GM23338 (cell line): ENCODE data around the gene C15orf40. TPM values are rescaled to one million over a fixed set of nuclear protein-coding genes. Genes with fewer than 3 reads are reported as not detected.
A peak's percentile ranks its signal among the peaks of the same experiment; 100 is the strongest.

Experiments used
- ATAC-seq: fragments of 200-7000 bp; cut with Tn5 transposase; 3 replicates; pipeline ENCODE4 v1.9.1; 2020
- DNase-seq: peaks from one replicate; pipeline ENCODE4 v3.0.0-alpha.2; 2015; ENCODE audit warnings: low spot score
- H2AFZ ChIP-seq: fragments of 200-600 bp; sonication (generic); 2 replicates; pipeline ENCODE4 v1.8.0; 2016; ENCODE audit warnings: antibody characterized with exemption, mild to moderate bottlenecking, moderate library complexity
- H3F3A ChIP-seq: fragments of 200-600 bp; sonication (generic); replicated peaks from 2 replicates; pipeline ENCODE4 v1.8.0; 2017; ENCODE audit warnings: antibody characterized with exemption, mixed run types, low read depth
- H3K27ac ChIP-seq: fragments of 200-600 bp; sonication (generic); 2 replicates; pipeline ENCODE4 v1.6.1; 2016; ENCODE audit warnings: low read depth
- H3K27me3 ChIP-seq: fragments of 200-600 bp; sonication (generic); 2 replicates; pipeline ENCODE4 v1.8.0; 2016; ENCODE audit warnings: mild to moderate bottlenecking, mixed run types, moderate library complexity; ENCODE audit not compliant: insufficient read depth
- H3K36me3 ChIP-seq: fragments of 200-600 bp; sonication (generic); 2 replicates; pipeline ENCODE4 v1.8.0; 2016; ENCODE audit warnings: mild to moderate bottlenecking; ENCODE audit not compliant: insufficient read depth
- H3K4me1 ChIP-seq: fragments of 200-600 bp; sonication (generic); 2 replicates; pipeline ENCODE4 v1.8.0; 2016; ENCODE audit warnings: mild to moderate bottlenecking, moderate library complexity; ENCODE audit not compliant: insufficient read depth
- H3K4me2 ChIP-seq: fragments of 200-600 bp; sonication (generic); 2 replicates; pipeline ENCODE4 v1.7.1; 2017; ENCODE audit warnings: mixed run types
- H3K4me3 ChIP-seq: fragments of 200-600 bp; sonication (generic); 2 replicates; pipeline ENCODE4 v1.6.1; 2016; ENCODE audit warnings: mixed run types
- H3K79me2 ChIP-seq: fragments of 200-600 bp; sonication (generic); replicated peaks from 2 replicates; pipeline ENCODE4 v1.8.0; 2017; ENCODE audit warnings: mild to moderate bottlenecking; ENCODE audit not compliant: insufficient read depth
- H3K9me2 ChIP-seq: fragments of 200-600 bp; sonication (generic); 2 replicates; pipeline ENCODE4 v1.8.0; 2017; ENCODE audit not compliant: insufficient read depth
- H4K20me1 ChIP-seq: fragments of 200-600 bp; sonication (generic); replicated peaks from 2 replicates; pipeline ENCODE4 v1.8.0; 2017; ENCODE audit warnings: mild to moderate bottlenecking; ENCODE audit not compliant: insufficient read depth
- H3K27ac Mint-ChIP-seq: 2 replicates; pipeline ENCODE4 v1.8.0; 2020; ENCODE audit warnings: inconsistent platforms, mild to moderate bottlenecking, moderate library complexity, mixed read lengths
- H3K27me3 Mint-ChIP-seq: 3 replicates; pipeline ENCODE4 v1.8.0; 2022; ENCODE audit warnings: low read depth, mild to moderate bottlenecking, moderate library complexity, mixed read lengths, inconsistent platforms; ENCODE audit not compliant: insufficient read depth, poor library complexity
- H3K36me3 Mint-ChIP-seq: 3 replicates; pipeline ENCODE4 v1.8.0; 2021; ENCODE audit warnings: low read depth, mild to moderate bottlenecking, inconsistent platforms, moderate library complexity, mixed read lengths
- H3K4me1 Mint-ChIP-seq: 3 replicates; pipeline ENCODE4 v1.8.0; 2020; ENCODE audit warnings: mild to moderate bottlenecking, inconsistent platforms, mixed read lengths
- H3K4me3 Mint-ChIP-seq: 3 replicates; pipeline ENCODE4 v1.8.0; 2021; ENCODE audit warnings: moderate library complexity, mild to moderate bottlenecking, inconsistent platforms, mixed read lengths
- H3K9me3 Mint-ChIP-seq: 3 replicates; pipeline ENCODE4 v1.8.0; 2020; ENCODE audit warnings: moderate library complexity, mild to moderate bottlenecking, inconsistent platforms, mixed read lengths
- CREB1 ChIP-seq: fragments of 250-450 bp; sonication (Bioruptor Pico); IDR thresholded peaks from 2 replicates; pipeline ENCODE4 v1.5.0; 2020; ENCODE audit warnings: low read depth, mild to moderate bottlenecking, moderate library complexity
- EZH2 ChIP-seq: fragments of 200-600 bp; sonication (generic); IDR thresholded peaks from one replicate; pipeline ENCODE4 v1.8.0; 2017; ENCODE audit warnings: antibody characterized with exemption, mild to moderate bottlenecking, low read depth; ENCODE audit not compliant: unreplicated experiment
- EZH2phosphoT487 ChIP-seq: fragments of 200-600 bp; sonication (generic); IDR thresholded peaks from one replicate; pipeline ENCODE4 v1.8.1; 2018; ENCODE audit warnings: antibody characterized with exemption; ENCODE audit not compliant: unreplicated experiment
- JUNB ChIP-seq: IDR thresholded peaks from one replicate; pipeline ENCODE4 v1.6.1; 2016; ENCODE audit warnings: antibody characterized with exemption; ENCODE audit not compliant: unreplicated experiment
- NANOG ChIP-seq: IDR thresholded peaks from 2 replicates; pipeline ENCODE4 v1.6.1; 2016; ENCODE audit warnings: antibody characterized with exemption, borderline replicate concordance
- POLR2AphosphoS5 ChIP-seq: IDR thresholded peaks from 2 replicates; pipeline ENCODE4 v1.6.1; 2016; ENCODE audit warnings: antibody characterized with exemption, low read depth
- STAT1 ChIP-seq: IDR thresholded peaks from one replicate; pipeline ENCODE4 v1.6.1; 2016; ENCODE audit warnings: antibody characterized with exemption; ENCODE audit not compliant: unreplicated experiment
- ZNF114 ChIP-seq: fragments of 250-450 bp; sonication (Bioruptor Pico); IDR thresholded peaks from 2 replicates; pipeline ENCODE4 v1.5.0; 2020; ENCODE audit warnings: mild to moderate bottlenecking, moderate library complexity
- ZNF331 ChIP-seq: fragments of 250-450 bp; sonication (Bioruptor Pico); IDR thresholded peaks from 2 replicates; pipeline ENCODE4 v1.5.0; 2020; ENCODE audit warnings: low read depth, mild to moderate bottlenecking, moderate library complexity
- long read RNA-seq: library from polyadenylated mRNA; unstranded; transcript quantifications from one replicate; pipeline ENCODE4 v2.0.0, GENCODE V29; 2020; ENCODE audit not compliant: unreplicated experiment
- polyA plus RNA-seq: library from polyadenylated mRNA; unstranded; fragments of >200 nt; fragmentation: Nextera tagmentation; extraction: Ambion mirVana; gene quantifications from 2 replicates; pipeline ENCODE4 v1.2.1, GENCODE V29; 2016
- total RNA-seq: library from RNA; depleted of rRNA; stranded (reverse); fragments of >200 nt; shearing (Covaris generic); gene quantifications from 2 replicates; pipeline ENCODE4 v1.2.3, GENCODE V29; 2014; rRNA removed
- TF ChIP-seq, protein P1 (sequence below): IDR thresholded peaks from 2 replicates; pipeline ENCODE4 v1.6.1; 2016; ENCODE audit warnings: antibody characterized with exemption
- TF ChIP-seq, protein P2 (sequence below): IDR thresholded peaks from one replicate; pipeline ENCODE4 v1.6.1; 2018; ENCODE audit warnings: antibody characterized with exemption; ENCODE audit not compliant: unreplicated experiment
- TF ChIP-seq, protein P3 (sequence below), 2 experiments: fragments of 200-600 bp in 1 of 2; sonication (generic) in 1 of 2; conservative IDR thresholded peaks; 2 replicates each; pipeline versions ENCODE4 v1.5.1 to v1.6.1; 2016 to 2017; ENCODE audit warnings: antibody characterized with exemption in 2 of 2, low read depth in 2 of 2, mild to moderate bottlenecking in 2 of 2, moderate library complexity in 1 of 2
- TF ChIP-seq, protein P4 (sequence below): fragments of 250-450 bp; sonication (Bioruptor Pico); IDR thresholded peaks from 2 replicates; pipeline ENCODE4 v1.5.0; 2020; ENCODE audit warnings: mild to moderate bottlenecking, moderate library complexity

Gene C15orf40
- total RNA-seq: 4.0 and 7.3 TPM in 2 replicates
- 22.1 and 26.3 TPM in 2 replicates for polyA plus RNA-seq
- long read RNA-seq, full-length matches to known transcripts: 7 of 11 reads
- long read RNA-seq, partial matches to known transcripts: 0 of 11 reads
- long read RNA-seq, other reads (novel, unspliced or antisense): 4 of 11 reads

DNA sequence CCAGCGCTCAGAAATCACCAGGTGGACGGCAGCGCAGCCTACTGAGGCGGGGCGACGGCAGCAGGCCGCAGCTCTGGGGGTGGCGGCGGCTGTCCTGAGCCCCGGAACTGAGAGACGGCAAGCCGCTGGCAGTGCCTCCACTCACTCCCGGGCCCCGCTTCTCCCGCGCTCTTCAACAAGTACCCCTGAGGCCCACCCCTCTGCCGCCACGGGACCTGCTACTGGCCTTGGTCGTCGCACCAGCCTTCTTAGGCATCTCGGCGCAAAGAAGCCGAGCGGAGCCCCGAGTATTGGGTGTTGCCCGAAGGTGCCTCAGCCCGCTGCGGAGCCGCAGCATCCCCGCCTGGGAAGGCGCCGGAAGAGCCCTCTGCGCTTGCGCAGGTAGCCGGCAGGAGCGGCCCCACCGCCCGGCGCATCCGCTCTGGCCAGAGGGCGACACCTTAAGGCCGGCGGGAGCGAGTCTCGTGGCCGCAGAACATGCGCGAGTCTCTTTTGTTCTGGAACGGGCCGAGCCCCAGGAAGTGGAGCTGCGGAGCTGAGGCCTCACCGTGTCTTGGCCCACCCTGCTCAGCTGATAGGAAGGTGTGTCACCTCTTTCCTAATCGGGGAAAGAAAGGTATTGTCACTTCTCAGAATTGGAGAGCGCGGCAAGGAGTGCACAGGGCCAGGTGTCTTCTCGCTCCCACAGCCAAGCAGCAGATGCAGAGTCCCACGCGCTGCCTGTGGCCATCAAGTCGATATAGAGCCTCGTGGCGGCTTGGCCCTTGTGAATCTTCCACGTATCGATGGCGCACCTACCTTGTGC lies at the start of gene C15orf40:
Gene C15orf40 (minus strand): TSS at position 369 of the 805 bp plus-strand sequence. CDS start 32 bp downstream, at position 337.
- Histone ChIP-seq H3K36me3 (peaks cover 22% of the 10 kb centered on the region), H3K9me2 (peaks cover 8% of the 10 kb centered on the region; the same call in 1 of the 2 replicates), H4K20me1 (no peaks in the 10 kb centered on the region), H3F3A (no peaks in the 10 kb centered on the region; the same call in 1 of the 2 replicates), H3K79me2 (peaks cover 17% of the 10 kb centered on the region), H3K27ac (peak within 1 kb of the TSS; percentile 81; the same call in 1 of the 2 replicates), H2AFZ (peak within 1 kb of the TSS; percentile 98), H3K4me1 (peaks cover 13% of the 10 kb centered on the region), H3K4me2 (peak within 1 kb of the TSS; percentile 85), H3K4me3 (peak within 1 kb of the TSS; percentile 98), H3K27me3 (no peaks in the 10 kb centered on the region)
- Mint-ChIP-seq H3K4me3 (peak within 1 kb of the TSS; percentile 97), H3K36me3 (peaks cover 47% of the 10 kb centered on the region), H3K27ac (peak within 1 kb of the TSS; percentile 94), H3K27me3 (peaks cover 22% of the 10 kb centered on the region), H3K4me1 (peaks cover 32% of the 10 kb centered on the region), H3K9me3 (peaks cover 6% of the 10 kb centered on the region)
- no peak for TF ChIP-seq ZNF331 (CRISPR knock-in tag)
- TF ChIP-seq, protein P1, sequence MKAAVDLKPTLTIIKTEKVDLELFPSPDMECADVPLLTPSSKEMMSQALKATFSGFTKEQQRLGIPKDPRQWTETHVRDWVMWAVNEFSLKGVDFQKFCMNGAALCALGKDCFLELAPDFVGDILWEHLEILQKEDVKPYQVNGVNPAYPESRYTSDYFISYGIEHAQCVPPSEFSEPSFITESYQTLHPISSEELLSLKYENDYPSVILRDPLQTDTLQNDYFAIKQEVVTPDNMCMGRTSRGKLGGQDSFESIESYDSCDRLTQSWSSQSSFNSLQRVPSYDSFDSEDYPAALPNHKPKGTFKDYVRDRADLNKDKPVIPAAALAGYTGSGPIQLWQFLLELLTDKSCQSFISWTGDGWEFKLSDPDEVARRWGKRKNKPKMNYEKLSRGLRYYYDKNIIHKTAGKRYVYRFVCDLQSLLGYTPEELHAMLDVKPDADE: peak; percentile 86
- peak; percentile 74 for TF ChIP-seq POLR2AphosphoS5
- TF ChIP-seq, protein P2, sequence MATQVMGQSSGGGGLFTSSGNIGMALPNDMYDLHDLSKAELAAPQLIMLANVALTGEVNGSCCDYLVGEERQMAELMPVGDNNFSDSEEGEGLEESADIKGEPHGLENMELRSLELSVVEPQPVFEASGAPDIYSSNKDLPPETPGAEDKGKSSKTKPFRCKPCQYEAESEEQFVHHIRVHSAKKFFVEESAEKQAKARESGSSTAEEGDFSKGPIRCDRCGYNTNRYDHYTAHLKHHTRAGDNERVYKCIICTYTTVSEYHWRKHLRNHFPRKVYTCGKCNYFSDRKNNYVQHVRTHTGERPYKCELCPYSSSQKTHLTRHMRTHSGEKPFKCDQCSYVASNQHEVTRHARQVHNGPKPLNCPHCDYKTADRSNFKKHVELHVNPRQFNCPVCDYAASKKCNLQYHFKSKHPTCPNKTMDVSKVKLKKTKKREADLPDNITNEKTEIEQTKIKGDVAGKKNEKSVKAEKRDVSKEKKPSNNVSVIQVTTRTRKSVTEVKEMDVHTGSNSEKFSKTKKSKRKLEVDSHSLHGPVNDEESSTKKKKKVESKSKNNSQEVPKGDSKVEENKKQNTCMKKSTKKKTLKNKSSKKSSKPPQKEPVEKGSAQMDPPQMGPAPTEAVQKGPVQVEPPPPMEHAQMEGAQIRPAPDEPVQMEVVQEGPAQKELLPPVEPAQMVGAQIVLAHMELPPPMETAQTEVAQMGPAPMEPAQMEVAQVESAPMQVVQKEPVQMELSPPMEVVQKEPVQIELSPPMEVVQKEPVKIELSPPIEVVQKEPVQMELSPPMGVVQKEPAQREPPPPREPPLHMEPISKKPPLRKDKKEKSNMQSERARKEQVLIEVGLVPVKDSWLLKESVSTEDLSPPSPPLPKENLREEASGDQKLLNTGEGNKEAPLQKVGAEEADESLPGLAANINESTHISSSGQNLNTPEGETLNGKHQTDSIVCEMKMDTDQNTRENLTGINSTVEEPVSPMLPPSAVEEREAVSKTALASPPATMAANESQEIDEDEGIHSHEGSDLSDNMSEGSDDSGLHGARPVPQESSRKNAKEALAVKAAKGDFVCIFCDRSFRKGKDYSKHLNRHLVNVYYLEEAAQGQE: no peak
- TF ChIP-seq JUNB: no peak
- TF ChIP-seq, protein P3, sequence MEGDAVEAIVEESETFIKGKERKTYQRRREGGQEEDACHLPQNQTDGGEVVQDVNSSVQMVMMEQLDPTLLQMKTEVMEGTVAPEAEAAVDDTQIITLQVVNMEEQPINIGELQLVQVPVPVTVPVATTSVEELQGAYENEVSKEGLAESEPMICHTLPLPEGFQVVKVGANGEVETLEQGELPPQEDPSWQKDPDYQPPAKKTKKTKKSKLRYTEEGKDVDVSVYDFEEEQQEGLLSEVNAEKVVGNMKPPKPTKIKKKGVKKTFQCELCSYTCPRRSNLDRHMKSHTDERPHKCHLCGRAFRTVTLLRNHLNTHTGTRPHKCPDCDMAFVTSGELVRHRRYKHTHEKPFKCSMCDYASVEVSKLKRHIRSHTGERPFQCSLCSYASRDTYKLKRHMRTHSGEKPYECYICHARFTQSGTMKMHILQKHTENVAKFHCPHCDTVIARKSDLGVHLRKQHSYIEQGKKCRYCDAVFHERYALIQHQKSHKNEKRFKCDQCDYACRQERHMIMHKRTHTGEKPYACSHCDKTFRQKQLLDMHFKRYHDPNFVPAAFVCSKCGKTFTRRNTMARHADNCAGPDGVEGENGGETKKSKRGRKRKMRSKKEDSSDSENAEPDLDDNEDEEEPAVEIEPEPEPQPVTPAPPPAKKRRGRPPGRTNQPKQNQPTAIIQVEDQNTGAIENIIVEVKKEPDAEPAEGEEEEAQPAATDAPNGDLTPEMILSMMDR (conservative IDR thresholded peaks at IDR 0.05; ENCODE audit: low read depth in 2 of 2): peak; percentile 46 to 83
- no peak for TF ChIP-seq STAT1
- TF ChIP-seq, protein P4, sequence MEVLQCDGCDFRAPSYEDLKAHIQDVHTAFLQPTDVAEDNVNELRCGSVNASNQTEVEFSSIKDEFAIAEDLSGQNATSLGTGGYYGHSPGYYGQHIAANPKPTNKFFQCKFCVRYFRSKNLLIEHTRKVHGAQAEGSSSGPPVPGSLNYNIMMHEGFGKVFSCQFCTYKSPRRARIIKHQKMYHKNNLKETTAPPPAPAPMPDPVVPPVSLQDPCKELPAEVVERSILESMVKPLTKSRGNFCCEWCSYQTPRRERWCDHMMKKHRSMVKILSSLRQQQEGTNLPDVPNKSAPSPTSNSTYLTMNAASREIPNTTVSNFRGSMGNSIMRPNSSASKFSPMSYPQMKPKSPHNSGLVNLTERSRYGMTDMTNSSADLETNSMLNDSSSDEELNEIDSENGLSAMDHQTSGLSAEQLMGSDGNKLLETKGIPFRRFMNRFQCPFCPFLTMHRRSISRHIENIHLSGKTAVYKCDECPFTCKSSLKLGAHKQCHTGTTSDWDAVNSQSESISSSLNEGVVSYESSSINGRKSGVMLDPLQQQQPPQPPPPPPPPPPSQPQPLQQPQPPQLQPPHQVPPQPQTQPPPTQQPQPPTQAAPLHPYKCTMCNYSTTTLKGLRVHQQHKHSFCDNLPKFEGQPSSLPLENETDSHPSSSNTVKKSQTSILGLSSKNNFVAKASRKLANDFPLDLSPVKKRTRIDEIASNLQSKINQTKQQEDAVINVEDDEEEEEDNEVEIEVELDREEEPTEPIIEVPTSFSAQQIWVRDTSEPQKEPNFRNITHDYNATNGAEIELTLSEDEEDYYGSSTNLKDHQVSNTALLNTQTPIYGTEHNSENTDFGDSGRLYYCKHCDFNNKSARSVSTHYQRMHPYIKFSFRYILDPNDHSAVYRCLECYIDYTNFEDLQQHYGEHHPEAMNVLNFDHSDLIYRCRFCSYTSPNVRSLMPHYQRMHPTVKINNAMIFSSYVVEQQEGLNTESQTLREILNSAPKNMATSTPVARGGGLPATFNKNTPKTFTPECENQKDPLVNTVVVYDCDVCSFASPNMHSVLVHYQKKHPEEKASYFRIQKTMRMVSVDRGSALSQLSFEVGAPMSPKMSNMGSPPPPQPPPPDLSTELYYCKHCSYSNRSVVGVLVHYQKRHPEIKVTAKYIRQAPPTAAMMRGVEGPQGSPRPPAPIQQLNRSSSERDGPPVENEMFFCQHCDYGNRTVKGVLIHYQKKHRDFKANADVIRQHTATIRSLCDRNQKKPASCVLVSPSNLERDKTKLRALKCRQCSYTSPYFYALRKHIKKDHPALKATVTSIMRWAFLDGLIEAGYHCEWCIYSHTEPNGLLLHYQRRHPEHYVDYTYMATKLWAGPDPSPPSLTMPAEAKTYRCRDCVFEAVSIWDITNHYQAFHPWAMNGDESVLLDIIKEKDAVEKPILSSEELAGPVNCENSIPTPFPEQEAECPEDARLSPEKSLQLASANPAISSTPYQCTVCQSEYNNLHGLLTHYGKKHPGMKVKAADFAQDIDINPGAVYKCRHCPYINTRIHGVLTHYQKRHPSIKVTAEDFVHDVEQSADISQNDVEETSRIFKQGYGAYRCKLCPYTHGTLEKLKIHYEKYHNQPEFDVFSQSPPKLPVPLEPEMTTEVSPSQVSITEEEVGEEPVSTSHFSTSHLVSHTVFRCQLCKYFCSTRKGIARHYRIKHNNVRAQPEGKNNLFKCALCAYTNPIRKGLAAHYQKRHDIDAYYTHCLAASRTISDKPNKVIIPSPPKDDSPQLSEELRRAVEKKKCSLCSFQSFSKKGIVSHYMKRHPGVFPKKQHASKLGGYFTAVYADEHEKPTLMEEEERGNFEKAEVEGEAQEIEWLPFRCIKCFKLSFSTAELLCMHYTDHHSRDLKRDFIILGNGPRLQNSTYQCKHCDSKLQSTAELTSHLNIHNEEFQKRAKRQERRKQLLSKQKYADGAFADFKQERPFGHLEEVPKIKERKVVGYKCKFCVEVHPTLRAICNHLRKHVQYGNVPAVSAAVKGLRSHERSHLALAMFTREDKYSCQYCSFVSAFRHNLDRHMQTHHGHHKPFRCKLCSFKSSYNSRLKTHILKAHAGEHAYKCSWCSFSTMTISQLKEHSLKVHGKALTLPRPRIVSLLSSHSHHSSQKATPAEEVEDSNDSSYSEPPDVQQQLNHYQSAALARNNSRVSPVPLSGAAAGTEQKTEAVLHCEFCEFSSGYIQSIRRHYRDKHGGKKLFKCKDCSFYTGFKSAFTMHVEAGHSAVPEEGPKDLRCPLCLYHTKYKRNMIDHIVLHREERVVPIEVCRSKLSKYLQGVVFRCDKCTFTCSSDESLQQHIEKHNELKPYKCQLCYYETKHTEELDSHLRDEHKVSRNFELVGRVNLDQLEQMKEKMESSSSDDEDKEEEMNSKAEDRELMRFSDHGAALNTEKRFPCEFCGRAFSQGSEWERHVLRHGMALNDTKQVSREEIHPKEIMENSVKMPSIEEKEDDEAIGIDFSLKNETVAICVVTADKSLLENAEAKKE (CRISPR knock-in tag): no peak
- no peak for TF ChIP-seq ZNF114 (CRISPR knock-in tag)
- no peak for TF ChIP-seq EZH2phosphoT487
- TF ChIP-seq CREB1 (CRISPR knock-in tag): no peak
- no peak for TF ChIP-seq NANOG
- no peak for TF ChIP-seq EZH2
- ATAC-seq (peak; percentile 92), DNase-seq (peak; percentile 96)
